Measurements from ENCODE around the gene POLN.

Gene POLN

GRCh38 chr4:2095236-2096072 lies 146.5 kb downstream of the POLN start:
- no peak overlapping the region for H3K4me3 ChIP-seq (ENCODE audit: low read depth, low read length)
- TF ChIP-seq MYC (IDR thresholded peaks at IDR 0.05; ENCODE audit: low read depth, low read length) (no peak), POLR2A (IDR thresholded peaks at IDR 0.05; ENCODE audit: extremely low read depth, insufficient read length) (no peak), MAX (IDR thresholded peaks at IDR 0.05; ENCODE audit: low read depth, low read length) (no peak), CTCF (IDR thresholded peaks at IDR 0.05; ENCODE audit: low read depth, low read length) (no peak)
- DNase-seq (ENCODE audit: low read depth) = no peak

- no peak overlapping the region for H3K4me3 ChIP-seq (ENCODE audit: low read depth, low read length)
- no peak for DNase-seq (ENCODE audit: low read depth)
- TF ChIP-seq MYC (IDR thresholded peaks at IDR 0.05; ENCODE audit: low read depth, low read length) = no peak
- TF ChIP-seq MAX (IDR thresholded peaks at IDR 0.05; ENCODE audit: low read depth, low read length) = no peak
- TF ChIP-seq CTCF (IDR thresholded peaks at IDR 0.05; ENCODE audit: low read depth, low read length) = no peak
- TF ChIP-seq POLR2A (IDR thresholded peaks at IDR 0.05; ENCODE audit: extremely low read depth, insufficient read length) = no peak
These were observed 147.4 kb downstream of the POLN start for GRCh38 chr4:2094545-2094944.

- TF ChIP-seq MYC (IDR thresholded peaks at IDR 0.05; ENCODE audit: low read depth, low read length) (no peak), CTCF (IDR thresholded peaks at IDR 0.05; ENCODE audit: low read depth, low read length) (no peak), POLR2A (IDR thresholded peaks at IDR 0.05; ENCODE audit: extremely low read depth, insufficient read length) (no peak)
- no peak overlapping the region for H3K4me3 ChIP-seq (ENCODE audit: low read depth, low read length)
- no peak for DNase-seq (ENCODE audit: low read depth)
These were observed 148.7 kb downstream of the POLN start for GRCh38 chr4:2093265-2093664.

GRCh38 chr4:2092669-2093053 lies 149.3 kb downstream of the POLN start:
- no peak overlapping the region for H3K4me3 ChIP-seq (ENCODE audit: low read depth, low read length)
- no peak for DNase-seq (ENCODE audit: low read depth)
- TF ChIP-seq MYC (IDR thresholded peaks at IDR 0.05; ENCODE audit: low read depth, low read length) (no peak), MAX (IDR thresholded peaks at IDR 0.05; ENCODE audit: low read depth, low read length) (no peak), POLR2A (IDR thresholded peaks at IDR 0.05; ENCODE audit: extremely low read depth, insufficient read length) (no peak), CTCF (IDR thresholded peaks at IDR 0.05; ENCODE audit: low read depth, low read length) (no peak)

- DNase-seq (ENCODE audit: low read depth) = no peak
- no peak for TF ChIP-seq MAX (IDR thresholded peaks at IDR 0.05; ENCODE audit: low read depth, low read length)
- H3K4me3 ChIP-seq (ENCODE audit: low read depth, low read length) = no peak overlapping the region
These were observed 149.8 kb downstream of the POLN start for GRCh38 chr4:2091990-2092668.

- no peak overlapping the region for H3K4me3 ChIP-seq (ENCODE audit: low read depth, low read length)
- DNase-seq (ENCODE audit: low read depth) = no peak
- TF ChIP-seq MYC (IDR thresholded peaks at IDR 0.05; ENCODE audit: low read depth, low read length) = no peak
These were observed 151.3 kb downstream of the POLN start for GRCh38 chr4:2090642-2091041.
